Choroid plexus epithelial cell (primary cell): ENCODE measurements around the gene FILIP1L.

Experiments
- DNase-seq: peaks from one replicate; pipeline ENCODE4 v3.0.0-alpha.2; 2010; ENCODE audit warnings: low read depth
- H3K4me3 ChIP-seq: 2 replicates; pipeline ENCODE4 v1.5.1; 2011; ENCODE audit warnings: low read depth, mild to moderate bottlenecking, control low read depth, low read length, moderate library complexity
- CTCF ChIP-seq: conservative IDR thresholded peaks from 2 replicates; pipeline ENCODE4 v1.5.1; 2011; ENCODE audit warnings: low read depth, mild to moderate bottlenecking, control low read depth, inconsistent platforms, low read length, moderate library complexity

The FILIP1L gene

GRCh38 chr3:99900248-99900647 lies 214.1 kb downstream of the FILIP1L start:
- no peak for TF ChIP-seq CTCF
- no peak overlapping the region for H3K4me3 ChIP-seq
- DNase-seq = no peak

GRCh38 chr3:99899603-99900002 lies 214.7 kb downstream of the FILIP1L start:
- H3K4me3 ChIP-seq = no peak overlapping the region
- no peak for TF ChIP-seq CTCF
- no peak for DNase-seq

GRCh38 chr3:99896482-99896881 lies 217.8 kb downstream of the FILIP1L start:
- H3K4me3 ChIP-seq = no peak overlapping the region
- no peak for DNase-seq
- no peak for TF ChIP-seq CTCF

GRCh38 chr3:99895703-99896441 lies 218.4 kb downstream of the FILIP1L start:
- DNase-seq = peak; percentile 88
- H3K4me3 ChIP-seq = no peak overlapping the region

GRCh38 chr3:99895131-99895696 lies 219.1 kb downstream of the FILIP1L start:
- no peak for TF ChIP-seq CTCF
- H3K4me3 ChIP-seq = no peak overlapping the region
- DNase-seq = no peak

More at GRCh38 chr3:99895703-99896441, 218.4 kb downstream of the FILIP1L start:
- TF ChIP-seq CTCF = no peak

GRCh38 chr3:99892332-99892731 lies 222.0 kb downstream of the FILIP1L start:
- peak; percentile 4 for TF ChIP-seq CTCF
- H3K4me3 ChIP-seq = no peak overlapping the region
- no peak for DNase-seq
